GM19328 (cell line): ENCODE data around the gene RAC2.

Experiments used
- ATAC-seq: cut with Tn5 transposase; IDR thresholded peaks from one replicate; pipeline ENCODE4 v1.9.1; 2021; ENCODE audit warnings: mild to moderate bottlenecking, moderate library complexity; ENCODE audit not compliant: unreplicated experiment

The RAC2 gene

GRCh38 chr22:37179622-37180420 lies 64.2 kb downstream of the RAC2 start:
- no peak for ATAC-seq

GRCh38 chr22:37179126-37179470 lies 65.0 kb downstream of the RAC2 start:
- no peak for ATAC-seq

GRCh38 chr22:37178350-37179125 lies 65.5 kb downstream of the RAC2 start:
- ATAC-seq: no peak

- ATAC-seq: no peak
Measured at GRCh38 chr22:37177755-37178154, 66.3 kb downstream of the RAC2 start.

GRCh38 chr22:37177221-37177620 lies 66.8 kb downstream of the RAC2 start:
- no peak for ATAC-seq

- ATAC-seq: no peak
Measured at GRCh38 chr22:37176464-37177061, 67.5 kb downstream of the RAC2 start.

GRCh38 chr22:37175414-37176281 lies 68.4 kb downstream of the RAC2 start:
- ATAC-seq: no peak
